G401.6 (cell line): ENCODE data around the gene HSP90AB1.

Experiments used
- FAIRE-seq: peaks from 2 replicates; lab custom pipeline; 2012; peaks lifted over from hg19 to GRCh38; lab: Jason Lieb, UNC

Gene HSP90AB1

GRCh38 chr6:44235891-44236516, 10.9 kb upstream of the HSP90AB1 start:
- no peak for FAIRE-seq

GRCh38 chr6:44237021-44237812, 9.7 kb upstream of the HSP90AB1 start:
- no peak for FAIRE-seq

DNA sequence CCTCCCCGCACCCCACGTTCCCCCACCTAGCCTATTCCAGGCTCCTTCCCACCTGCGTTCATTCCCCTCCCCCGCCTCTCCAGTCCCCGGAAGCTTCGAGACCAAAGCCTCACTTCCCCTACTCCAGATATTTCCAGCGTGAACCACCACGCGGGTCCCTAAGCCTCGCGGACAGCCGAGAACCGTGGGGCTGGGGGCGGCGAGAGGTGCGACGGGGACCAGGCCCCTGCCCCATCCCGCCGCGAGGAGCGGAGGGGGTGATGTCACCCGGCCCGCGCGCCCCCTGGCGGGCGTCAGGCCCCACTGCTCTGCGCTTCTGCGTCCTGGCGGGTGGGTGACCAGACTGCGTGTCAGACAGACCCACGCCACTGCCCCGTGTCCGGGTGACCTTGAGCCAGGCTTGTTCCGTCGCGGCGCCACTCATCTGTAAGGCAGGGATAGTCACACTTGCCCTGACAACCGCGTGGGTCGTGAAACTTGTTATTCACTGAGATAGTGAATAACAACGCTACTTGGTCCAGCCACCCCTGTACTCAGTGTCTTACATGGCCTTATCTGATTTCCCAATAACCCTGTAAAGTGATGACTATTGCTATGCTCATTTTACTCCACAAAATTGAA, 9.0 kb upstream of the HSP90AB1 start:
- no peak for FAIRE-seq

- no peak for FAIRE-seq
Observed at GRCh38 chr6:44238687-44239350, 8.1 kb upstream of the HSP90AB1 start.

GRCh38 chr6:44243345-44243744, 3.6 kb upstream of the HSP90AB1 start:
- FAIRE-seq: no peak

- FAIRE-seq: no peak
Observed at GRCh38 chr6:44245391-44245911, 1.4 kb upstream of the HSP90AB1 start.

DNA sequence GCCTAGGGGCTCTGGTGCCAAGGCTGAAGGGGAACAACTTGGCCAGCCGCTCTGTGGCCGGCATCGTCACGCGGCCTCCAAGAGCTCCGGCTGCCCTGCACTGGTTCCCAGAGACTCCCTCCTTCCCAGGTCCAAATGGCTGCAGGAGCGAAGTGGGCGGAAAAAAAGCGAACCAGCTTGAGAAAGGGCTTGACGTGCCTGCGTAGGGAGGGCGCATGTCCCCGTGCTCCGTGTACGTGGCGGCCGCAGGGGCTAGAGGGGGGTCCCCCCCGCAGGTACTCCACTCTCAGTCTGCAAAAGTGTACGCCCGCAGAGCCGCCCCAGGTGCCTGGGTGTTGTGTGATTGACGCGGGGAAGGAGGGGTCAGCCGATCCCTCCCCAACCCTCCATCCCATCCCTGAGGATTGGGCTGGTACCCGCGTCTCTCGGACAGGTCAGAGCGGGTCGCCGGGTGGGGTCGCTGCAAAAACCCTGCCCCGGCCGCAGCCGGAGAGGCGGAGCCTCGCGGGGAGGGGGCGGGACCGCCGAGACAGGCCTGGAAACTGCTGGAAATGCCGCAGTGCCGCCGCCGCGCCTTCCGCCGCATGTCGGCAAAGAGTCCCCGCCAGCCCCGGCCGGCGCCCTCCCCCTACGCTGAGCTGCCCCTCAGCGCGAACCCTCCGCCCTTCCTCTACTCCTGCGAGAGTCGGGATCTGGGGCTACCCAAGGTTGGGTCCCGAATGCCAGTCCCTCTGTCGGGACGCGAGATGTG, 814 bp upstream of the HSP90AB1 start:
- peak; percentile 84 for FAIRE-seq

DNA sequence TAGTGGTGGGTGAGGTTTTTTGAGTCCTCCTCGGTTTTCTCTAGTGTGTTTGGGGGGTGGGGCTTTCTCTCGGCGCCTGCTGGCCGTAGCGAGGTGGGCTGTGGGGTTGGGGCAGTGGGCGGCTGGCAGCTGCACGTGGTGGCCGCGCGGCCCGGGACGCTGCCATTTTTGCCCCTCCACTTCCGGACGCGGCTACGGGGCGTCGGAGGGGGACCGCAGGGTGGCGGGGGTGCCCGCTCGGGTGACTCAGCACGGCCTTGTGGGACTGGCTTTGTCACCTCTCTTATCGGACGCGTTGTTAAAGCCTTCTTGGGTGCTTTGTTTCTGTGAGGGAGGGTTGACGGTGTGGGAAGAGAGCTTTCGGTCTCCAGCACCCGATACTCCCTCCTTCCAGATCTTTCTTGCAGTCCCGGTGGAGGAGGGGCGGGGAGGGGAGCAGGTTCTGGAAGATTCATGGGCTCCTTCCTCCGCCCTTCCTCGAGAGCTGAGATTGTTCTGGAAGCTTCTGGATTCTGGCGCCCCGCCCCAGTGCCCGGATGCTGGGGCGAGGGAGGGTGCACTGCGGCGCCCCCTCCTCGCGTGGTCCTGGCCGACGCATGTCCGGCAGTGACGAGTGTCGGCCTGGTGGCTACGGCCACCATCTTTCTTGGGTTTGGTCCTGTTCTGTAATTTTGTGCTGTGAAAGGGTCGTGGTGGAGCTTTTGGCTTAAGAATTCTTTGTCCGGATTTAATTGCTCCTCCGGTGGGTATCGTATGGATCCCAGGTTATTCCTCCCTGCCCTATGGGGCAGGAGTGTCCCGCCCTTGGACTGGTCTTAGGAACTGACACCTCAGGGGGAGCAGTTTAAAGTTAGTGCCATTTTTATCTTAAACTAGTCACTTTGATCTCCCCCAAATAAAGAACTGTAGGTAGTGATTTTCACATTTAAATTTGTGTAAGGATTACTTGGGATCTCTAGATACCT, 719 bp downstream of the HSP90AB1 start:
- no peak for FAIRE-seq

GRCh38 chr6:44248579-44248978, 1.7 kb downstream of the HSP90AB1 start:
- FAIRE-seq: no peak

- no peak for FAIRE-seq
Observed at GRCh38 chr6:44249082-44249748, 2.3 kb downstream of the HSP90AB1 start.

DNA sequence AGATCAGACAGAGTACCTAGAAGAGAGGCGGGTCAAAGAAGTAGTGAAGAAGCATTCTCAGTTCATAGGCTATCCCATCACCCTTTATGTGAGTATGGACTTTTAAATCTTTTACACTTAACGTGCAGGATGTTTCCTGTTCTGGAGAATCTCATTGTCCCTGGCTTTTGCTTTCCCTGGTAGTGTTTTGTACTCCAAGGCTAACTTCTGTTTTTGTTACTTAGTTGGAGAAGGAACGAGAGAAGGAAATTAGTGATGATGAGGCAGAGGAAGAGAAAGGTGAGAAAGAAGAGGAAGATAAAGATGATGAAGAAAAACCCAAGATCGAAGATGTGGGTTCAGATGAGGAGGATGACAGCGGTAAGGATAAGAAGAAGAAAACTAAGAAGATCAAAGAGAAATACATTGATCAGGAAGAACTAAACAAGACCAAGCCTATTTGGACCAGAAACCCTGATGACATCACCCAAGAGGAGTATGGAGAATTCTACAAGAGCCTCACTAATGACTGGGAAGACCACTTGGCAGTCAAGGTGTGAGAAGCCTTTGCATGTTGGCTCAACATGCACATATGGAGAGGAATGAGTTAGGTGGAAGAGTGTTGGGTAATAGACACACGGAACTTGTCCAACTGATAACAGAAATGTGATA, 3.3 kb downstream of the HSP90AB1 start:
- no peak for FAIRE-seq

DNA sequence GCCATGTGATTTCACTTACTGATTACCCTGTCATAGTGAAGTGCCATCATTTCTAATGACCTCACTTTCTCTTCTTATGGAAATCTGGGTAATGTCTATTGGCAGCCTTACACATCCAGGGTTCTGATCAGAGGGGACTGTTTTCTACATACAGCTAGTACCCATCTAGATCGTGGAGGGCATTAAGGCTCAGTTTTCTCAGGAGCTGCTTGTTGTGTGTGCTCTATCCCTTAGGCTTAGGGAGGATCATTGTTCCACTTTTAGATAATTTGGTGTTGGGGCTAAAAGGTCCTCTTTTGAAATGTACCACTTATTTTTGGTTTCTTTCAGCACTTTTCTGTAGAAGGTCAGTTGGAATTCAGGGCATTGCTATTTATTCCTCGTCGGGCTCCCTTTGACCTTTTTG, 3.8 kb downstream of the HSP90AB1 start:
- FAIRE-seq: no peak

DNA sequence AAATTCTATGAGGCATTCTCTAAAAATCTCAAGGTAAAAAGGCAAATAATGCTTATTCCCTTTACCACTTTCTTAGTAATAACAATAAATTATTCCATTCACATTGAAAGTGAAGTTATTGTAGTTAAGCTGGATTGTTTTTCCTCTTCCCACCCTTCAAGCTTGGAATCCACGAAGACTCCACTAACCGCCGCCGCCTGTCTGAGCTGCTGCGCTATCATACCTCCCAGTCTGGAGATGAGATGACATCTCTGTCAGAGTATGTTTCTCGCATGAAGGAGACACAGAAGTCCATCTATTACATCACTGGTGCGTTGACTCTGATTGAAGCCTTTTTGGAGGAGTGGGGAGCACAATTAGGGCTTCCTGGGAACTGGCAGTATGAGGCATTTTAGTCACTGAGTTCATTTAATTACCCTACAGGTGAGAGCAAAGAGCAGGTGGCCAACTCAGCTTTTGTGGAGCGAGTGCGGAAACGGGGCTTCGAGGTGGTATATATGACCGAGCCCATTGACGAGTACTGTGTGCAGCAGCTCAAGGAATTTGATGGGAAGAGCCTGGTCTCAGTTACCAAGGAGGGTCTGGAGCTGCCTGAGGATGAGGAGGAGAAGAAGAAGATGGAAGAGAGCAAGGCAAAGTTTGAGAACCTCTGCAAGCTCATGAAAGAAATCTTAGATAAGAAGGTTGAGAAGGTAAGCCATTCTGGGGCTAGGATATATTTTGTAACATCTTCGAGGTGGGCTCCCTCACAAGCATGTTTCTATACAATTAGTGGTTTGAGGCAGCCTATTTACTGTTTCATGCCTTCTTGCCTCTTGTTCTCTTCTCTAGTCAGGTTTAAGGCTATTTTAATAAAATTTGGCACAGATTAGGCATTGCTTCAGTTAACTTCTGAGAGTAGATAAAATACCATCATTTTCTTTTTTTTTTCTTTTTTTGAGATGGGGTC, 4.9 kb downstream of the HSP90AB1 start:
- FAIRE-seq: no peak

DNA sequence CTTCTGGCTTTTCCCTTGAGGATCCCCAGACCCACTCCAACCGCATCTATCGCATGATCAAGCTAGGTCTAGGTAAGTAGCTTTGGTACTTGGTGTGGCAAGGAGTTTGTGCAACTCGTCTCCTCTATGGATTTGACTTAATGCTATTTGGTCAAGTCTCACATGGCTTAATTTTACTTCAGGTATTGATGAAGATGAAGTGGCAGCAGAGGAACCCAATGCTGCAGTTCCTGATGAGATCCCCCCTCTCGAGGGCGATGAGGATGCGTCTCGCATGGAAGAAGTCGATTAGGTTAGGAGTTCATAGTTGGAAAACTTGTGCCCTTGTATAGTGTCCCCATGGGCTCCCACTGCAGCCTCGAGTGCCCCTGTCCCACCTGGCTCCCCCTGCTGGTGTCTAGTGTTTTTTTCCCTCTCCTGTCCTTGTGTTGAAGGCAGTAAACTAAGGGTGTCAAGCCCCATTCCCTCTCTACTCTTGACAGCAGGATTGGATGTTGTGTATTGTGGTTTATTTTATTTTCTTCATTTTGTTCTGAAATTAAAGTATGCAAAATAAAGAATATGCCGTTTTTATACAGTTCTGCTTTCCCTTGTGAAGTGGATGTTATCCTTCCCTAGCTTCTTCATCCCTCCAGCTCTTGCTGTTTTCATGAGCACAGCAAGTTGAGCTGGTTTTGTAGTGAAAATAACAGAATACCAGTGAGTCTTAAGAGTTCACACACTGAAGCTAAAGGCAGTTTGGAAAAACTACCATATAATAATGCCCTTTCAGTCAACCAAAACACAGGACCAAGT, 6.6 kb downstream of the HSP90AB1 start:
- peak; percentile 31 for FAIRE-seq

GRCh38 chr6:44254191-44255104, 7.5 kb downstream of the HSP90AB1 start:
- no peak for FAIRE-seq

DNA sequence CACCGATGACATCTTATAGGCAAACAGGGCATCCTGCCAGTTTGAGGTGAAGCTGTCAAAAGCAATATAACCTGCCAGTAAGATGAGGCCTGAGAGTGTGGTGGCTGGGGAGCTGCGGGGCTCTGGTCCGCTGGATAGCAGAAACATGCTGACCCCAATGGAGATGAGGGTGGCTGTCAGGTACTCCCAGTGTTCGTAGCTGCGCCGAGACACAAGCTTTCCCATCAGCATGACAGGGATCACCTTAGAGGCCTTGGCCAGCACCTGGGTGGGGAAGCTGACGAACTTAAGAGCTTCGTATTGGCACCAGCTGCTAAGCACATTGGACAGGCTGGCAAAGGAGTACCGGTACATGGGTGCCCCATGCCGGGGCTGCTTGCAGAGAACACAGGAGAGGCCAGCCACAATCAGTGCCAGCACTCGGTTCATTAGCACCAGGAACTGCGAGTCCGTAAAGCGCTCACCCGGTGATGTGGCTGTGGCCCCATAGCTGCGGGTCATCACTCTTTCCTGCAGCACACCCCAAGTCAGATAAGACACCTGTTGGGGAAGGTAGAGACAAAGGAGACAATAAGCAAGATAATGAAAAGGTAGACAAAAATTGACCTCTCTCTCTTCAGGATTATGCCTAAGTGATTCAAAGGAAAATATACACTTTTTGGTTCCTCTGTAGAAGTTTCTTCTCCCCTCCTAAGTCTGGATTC, 8.4 kb downstream of the HSP90AB1 start:
- no peak for FAIRE-seq
